ENCODE results near the gene ZC2HC1B. TPM values are rescaled to one million over a fixed set of nuclear protein-coding genes. Genes with fewer than 3 reads are reported as not detected.

ZC2HC1B gene
- not detected in 5 replicates for total RNA-seq (2022; extraction: Qiagen RNA extraction)

GRCh38 chr6:143864234-143864633, at the start of gene ZC2HC1B:
TSS of gene ZC2HC1B (plus strand) at chr6:143864474. CDS start at chr6:143864540, 66 bp downstream.

GRCh38 chr6:143842902-143843676, 21.2 kb upstream of the ZC2HC1B start, which contains the start of gene LTV1:
TSS of gene LTV1 (plus strand) at chr6:143843338. CDS start at chr6:143843478, 140 bp downstream.

Other genes with a start within 250 kb of the ZC2HC1B start
- 3.3 to 5.2 TPM (median 3.8 TPM) in 5 replicates for gene PHACTR2, start 186.5 kb upstream of the ZC2HC1B start, total RNA-seq (2022; extraction: Qiagen RNA extraction)
- 29.6 to 38.9 TPM (median 31.8 TPM) in 5 replicates for gene LTV1, start 21.1 kb upstream of the ZC2HC1B start, total RNA-seq (2022; extraction: Qiagen RNA extraction)
- 6.7 to 8.5 TPM (median 7.0 TPM) in 5 replicates for gene PLAGL1, start 143.8 kb downstream of the ZC2HC1B start, total RNA-seq (2022; extraction: Qiagen RNA extraction)
- 177 to 233 TPM (median 223 TPM) in 5 replicates for gene SF3B5, start 231.1 kb downstream of the ZC2HC1B start, total RNA-seq (2022; extraction: Qiagen RNA extraction)